Measurements from ENCODE around the gene MMP17. TPM values are rescaled to one million over a fixed set of nuclear protein-coding genes. Genes with fewer than 3 reads are reported as not detected.

Gene MMP17
- total RNA-seq = 2.6 and 7.8 TPM in 2 replicates

GRCh38 chr12:131827961-131828534 lies at the start of gene MMP17:
TSS of gene MMP17 (plus strand) at chr12:131828393. CDS start at chr12:131828495, 102 bp downstream.

GRCh38 chr12:131894313-131894860 lies 66.2 kb downstream of the MMP17 start, which contains the start of gene ULK1:
TSS of gene ULK1 (plus strand) at chr12:131894622. CDS start at chr12:131895002, 380 bp downstream.

Other genes with a start within 250 kb of the MMP17 start
- gene SFSWAP, start 117.3 kb upstream of the MMP17 start, total RNA-seq = 16.6 and 21.4 TPM in 2 replicates
- gene ULK1, start 66.2 kb downstream of the MMP17 start, total RNA-seq = 20.0 and 21.0 TPM in 2 replicates
- 7.4 and 15.7 TPM in 2 replicates for gene PUS1, start 100.9 kb downstream of the MMP17 start, total RNA-seq
- gene EP400, start 121.5 kb downstream of the MMP17 start, total RNA-seq = 15.2 and 20.2 TPM in 2 replicates

Measured in smooth muscle cell of the pulmonary artery (primary cell).